ENCODE measurements around the gene MMAB. TPM values are rescaled to one million over a fixed set of nuclear protein-coding genes. Genes with fewer than 3 reads are reported as not detected.
A peak's percentile ranks its signal among the peaks of the same experiment; 100 is the strongest.
"Not testable (repeated sequence)": the region's sequence is repeated elsewhere in the genome, so short reads cannot be mapped to it uniquely, and the experiment has no call there.

Gene MMAB
- total RNA-seq, 1 experiment from 2014 or later = 40.1 TPM

DNA sequence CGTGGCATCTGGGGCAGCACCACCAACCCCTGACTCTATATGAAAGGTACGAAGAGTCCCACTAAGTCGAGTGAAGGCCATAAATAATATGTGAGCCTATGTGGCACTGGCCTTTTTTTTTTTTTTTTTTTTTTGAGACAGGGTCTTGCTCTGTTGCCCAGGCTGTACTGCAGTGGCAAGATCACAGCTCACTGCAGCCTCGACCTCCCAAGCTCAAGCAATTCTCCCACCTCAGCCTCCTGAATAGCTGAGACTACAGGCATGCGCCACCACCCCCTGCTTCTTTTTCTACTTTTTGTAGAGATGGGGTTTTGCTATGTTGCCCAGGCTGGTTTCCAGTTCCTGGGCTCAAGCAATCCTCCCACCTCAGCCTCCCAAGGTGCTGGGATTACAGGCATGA lies 28.8 kb upstream of the MMAB start:
- not testable (repeated sequence) for DNase-seq (ENCODE audit: low read depth)

DNA sequence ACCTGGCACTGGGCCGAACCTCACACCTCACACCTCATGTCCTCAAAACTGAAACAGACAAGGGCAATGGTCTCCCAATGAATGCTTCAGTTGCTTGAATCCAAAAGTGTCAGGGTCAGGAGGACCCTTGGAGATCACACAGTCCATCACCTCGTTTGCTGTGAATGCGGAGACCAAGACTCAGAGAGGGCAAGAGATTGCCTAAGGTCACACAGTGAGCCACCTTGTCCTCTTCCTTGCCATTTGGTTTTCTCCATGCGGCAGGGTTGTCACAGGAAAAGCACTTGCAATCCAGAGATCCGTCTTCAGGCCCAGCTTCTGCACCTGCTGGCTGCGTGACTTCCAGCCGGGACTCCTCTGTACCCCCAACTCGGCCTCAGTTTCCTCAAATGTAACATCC lies 28.3 kb upstream of the MMAB start:
- DNase-seq (ENCODE audit: low read depth) = no peak

DNA sequence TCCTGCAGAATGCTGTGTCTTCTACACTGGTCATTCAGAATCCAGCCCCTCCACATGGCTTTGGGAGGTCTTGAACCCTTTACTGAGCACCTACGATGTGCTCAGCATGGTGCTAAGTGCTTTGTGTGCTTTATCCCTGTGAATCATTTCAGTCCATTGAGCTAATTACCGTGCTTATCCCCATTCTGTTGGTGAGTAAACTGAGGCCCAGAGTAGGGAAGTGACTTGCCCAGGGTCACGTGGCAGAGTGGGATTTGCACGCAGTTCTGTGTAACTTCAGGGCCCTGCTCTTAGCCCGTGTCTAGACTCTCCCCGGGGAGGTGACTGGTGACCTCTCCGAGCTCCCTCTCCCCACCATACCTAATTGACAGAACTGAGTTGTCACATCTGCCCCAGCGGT lies 27.7 kb upstream of the MMAB start:
- DNase-seq (ENCODE audit: low read depth) = no peak

DNA sequence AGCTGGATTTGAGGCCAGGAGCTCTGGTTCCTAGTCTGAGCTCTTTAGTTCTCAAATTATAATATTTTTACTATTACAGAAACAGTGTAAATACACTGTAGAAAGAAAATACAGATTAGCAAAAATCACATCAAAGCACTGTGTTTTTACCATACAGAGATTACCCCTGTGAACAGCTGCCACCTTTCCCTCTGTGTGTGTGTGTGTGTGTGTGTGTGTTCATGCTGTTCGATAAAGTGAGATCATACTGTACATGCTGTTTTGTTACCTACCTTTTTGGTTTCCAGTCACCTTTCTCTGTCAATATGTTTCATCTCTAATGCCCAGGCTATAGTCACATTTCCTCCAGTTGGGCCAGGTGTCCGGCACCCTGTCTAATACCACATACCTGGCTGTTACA lies 27.2 kb upstream of the MMAB start:
- DNase-seq (ENCODE audit: low read depth) = no peak

DNA sequence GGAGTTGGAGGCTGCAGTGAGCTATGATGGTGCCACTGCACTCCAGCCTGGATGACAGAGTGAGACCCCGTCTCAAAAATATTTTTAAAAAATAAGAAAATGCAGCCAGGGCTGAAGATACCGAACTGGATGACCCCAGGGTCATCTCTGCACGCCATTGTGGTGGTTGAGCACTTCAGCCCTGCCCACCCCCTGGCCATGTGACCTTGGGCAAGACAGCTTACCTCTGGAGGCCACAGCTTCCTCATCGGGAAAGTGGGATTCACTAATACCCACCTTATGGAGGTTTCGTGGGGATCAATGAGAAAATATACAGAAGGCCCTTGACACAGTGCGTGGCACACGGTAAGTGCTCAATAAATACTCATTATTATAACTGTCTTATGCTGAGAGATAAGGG lies 25.8 kb upstream of the MMAB start:
- DNase-seq (ENCODE audit: low read depth) = no peak

DNA sequence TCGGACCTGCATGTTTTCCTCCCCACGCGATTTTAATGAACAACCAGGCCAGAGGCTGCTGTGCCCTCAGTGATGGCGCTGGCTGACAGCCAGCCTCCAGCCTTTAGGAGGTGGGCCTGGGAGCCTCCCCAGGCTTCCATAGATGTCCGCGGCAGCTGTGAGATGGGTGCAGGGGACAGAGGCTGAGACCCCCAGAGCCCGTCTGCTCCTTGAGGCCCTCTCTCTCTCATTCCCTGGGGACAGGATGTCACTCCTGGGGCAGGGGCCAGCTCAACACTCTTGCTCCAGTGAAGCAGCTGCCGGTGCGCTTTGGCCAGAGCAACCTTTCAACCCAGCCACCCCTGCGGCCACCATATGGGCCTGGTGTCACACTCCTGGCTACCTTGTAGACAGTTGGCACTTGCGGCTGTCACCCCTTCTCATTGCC lies 25.1 kb upstream of the MMAB start:
- no peak for DNase-seq (ENCODE audit: low read depth)

DNA sequence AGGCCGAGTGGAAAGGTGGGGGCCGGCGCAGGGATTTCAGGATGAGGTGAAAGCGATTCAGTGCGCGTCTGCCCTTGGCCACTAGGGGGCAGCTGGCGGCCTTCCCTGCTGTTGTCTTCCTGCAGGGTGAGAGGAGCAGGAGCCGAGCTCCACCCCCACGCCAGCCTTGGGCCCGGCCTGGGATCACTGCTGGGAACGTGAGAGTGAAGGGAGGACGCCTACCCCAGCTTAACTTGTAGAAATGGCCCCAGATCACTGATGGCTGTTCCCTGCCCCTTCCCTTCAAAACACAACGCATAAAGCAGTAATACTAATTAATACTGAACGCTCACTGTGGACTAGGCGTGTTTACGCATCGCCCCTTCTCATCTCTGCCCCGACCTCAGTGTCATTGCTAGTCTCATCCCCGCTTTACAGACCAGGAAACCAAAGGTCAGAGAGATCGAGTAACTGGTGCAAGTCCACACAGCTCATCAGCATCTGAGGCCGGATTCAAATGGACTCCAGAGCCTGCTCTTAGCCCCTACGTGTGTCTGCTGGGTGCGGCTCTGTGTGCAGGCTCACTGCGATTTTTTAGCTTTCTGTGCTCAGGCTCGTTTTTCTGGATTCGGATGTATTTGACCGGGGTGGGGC lies 24.6 kb upstream of the MMAB start:
- DNase-seq (ENCODE audit: low read depth) = peak; percentile 74

DNA sequence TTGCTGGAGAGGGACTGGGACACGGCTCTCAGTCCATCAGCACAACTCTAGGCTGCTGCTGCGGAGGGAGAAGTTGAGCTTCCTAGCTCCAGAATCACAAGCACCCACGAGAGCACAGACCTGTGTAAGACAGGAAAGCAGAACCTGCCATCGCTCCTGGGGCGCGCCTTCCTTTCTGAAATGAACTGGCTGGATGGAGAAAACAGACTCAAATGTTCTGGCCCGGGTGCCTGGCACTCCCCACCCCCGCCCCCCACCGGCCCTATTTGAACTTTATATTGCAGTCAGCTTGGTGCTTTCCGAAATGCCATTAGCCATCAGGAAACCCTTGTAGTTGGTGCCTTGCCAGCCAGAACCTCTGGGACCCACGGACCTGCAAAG lies 24.1 kb upstream of the MMAB start:
- DNase-seq (ENCODE audit: low read depth) = no peak

DNA sequence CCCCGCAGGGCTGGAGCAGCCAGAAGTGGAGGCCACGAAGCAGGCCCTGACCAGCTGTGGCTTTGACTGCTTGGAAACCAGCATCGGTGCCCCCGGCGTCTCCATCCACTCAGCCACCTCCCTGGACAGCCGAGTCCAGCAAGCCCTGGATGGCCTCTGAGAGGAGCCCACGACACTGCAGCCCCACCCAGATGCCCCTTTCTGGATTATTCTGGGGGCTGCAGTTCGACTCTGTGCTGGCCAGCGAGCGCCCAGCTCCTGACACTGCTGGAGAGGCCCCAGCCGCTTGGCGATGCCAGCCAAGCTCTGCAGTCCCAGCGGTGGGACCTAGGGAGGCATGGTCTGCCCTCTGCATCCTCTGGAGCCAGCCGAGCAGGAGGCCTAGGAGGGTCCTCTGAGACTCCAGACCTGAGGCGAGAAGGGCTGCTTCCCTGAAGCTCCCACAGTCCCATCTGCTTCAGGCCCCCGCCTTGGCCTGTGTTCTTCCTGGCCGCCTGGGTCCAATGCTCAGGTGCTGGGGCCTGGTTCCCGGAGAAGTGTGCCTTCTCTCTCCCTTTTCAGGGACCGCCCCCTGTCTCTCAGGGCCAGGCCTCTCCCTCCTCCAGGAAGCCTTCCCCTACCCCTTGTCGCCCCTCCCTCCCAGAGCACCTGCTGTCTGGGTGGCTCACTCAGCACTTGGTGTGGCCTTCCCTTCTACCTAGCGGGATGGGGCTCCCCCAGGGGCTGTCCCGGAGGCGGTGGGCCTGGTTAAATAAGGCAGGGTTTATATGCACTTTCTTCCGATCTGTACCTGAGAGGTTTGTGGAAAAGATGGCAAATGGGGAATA lies 23.3 kb upstream of the MMAB start:
- no peak for DNase-seq (ENCODE audit: low read depth)

DNA sequence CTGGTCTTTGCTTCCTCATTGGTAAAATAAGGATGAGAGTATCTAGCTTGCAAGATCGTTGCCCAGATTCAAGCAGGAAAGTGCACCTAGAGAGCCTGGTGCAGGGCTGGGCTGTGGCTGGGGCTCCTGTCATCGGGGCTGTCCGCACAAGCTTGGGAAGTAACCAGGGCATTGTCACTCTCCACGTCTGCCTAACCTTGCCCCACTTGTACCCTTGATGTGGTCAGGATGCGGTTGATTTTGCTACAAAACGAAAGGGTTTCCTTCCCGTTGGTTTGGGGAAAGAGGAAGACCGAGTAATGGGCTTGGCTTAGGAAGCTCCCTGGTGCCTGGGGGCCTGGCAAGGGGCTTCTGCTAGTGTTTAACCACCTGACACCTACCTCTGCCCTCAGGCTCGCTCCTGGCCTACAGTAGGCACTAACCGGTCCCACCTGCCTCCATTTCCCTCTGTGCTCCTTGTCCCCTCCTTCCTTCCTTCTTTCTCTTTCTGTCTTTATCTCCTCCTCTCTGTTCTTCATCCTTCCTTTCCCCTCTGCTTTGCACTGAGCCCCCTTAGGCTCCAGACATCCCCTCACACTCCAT lies 22.1 kb upstream of the MMAB start:
- DNase-seq (ENCODE audit: low read depth) = no peak

DNA sequence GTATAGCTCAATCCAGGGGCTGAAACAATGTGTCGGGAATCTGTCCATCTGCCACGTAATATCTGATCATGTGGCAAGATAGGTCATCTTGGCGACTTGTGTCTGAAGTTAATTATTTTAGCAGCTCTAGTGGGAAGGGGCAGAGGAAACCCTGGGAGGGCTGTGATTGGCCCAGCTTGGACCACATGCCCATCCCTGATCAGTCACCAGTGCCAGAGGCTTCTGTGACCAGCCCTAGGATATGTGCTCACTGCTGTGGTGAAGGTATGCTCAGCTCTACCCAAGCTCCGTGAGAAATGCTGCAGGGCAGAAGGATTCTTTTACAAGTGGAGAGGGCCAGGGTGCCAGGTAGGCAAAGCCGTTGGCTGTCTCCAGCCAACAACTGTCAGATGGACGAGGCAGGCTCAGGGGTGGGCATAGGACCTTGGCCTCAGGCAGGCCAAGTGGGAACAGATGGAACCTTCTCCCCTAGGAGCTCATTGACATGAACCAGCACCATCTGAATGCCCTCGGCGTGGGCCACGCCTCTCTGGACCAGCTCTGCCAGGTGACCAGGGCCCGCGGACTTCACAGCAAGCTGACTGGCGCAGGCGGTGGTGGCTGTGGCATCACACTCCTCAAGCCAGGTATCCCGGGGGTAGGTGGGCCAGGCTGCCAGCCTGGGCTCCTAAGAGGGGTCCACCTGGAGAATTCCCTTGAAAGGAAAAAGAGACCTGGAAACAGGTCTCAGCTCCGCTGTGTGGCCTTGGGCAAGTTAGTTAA lies 21.4 kb upstream of the MMAB start:
- DNase-seq (ENCODE audit: low read depth) = no peak

DNA sequence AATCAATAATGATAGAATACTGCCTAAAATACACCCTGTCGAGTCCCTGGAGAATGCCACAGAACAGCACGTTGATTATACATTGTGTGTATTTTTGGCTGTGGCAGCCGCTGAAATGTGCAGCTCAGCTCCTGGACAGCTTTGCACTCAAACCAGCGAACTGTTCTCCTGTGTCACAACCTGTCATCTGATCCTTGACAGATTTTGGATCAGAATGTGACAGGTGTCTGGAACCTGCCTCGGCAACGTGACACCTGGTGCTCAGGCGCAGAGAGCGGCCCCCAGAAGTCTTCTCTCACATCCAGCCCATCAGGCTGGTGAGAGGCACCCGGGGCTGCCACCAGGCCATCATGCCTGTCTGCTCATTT lies 19.6 kb upstream of the MMAB start:
- no peak for DNase-seq (ENCODE audit: low read depth)

DNA sequence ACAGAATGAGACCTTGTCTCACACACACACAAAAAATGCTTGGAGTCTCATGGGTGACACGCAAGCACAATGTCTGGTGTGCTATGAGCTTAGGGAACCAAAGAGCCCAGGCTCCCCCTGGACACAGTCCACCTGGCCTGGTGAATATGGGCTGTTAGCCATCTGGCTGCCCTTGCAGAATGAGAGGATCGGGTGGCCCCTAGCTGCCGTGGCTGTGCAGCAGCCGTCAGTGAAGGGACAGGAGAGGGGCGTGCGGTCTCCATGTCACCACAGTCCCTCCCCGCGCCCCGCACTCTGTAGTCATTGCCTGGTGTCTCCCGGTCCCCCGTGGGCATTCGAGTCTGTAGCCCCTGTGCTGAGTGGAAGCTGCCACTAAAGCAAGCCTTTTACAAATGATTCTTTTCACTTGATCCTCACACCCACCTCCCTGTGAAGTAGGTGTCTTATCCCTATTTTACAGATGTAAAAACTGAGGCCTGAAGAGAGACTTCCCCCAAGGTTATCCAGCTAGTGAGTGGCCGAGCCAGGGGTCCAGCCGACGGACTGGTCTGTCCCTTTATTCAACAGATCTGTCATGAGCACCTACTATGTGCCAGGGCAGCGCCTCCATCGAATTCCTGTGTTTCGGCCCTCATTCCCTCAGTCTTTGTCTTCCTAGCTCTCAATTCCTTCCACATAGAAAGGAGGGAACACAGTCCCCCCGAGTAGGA lies 19.0 kb upstream of the MMAB start:
- DNase-seq (ENCODE audit: low read depth) = no peak

DNA sequence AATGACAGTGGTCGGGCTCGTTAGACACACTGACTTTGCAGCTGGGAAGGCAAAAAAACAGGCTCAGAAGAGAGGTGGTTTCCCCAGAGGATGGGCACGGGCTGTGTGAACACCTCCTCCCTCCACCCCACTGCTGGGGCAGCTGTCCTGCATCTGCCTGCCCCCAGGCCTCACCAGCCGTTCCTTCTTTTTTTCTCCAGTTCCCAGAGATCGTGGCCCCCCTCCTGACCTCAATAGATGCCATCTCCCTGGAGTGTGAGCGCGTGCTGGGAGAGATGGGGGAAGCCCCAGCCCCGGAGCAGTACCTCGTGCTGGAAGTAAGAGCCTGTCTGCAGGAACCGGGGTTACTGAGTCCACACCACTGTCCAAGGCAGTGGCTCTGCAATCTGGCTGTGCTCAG lies 17.7 kb upstream of the MMAB start:
- no peak for DNase-seq (ENCODE audit: low read depth)

DNA sequence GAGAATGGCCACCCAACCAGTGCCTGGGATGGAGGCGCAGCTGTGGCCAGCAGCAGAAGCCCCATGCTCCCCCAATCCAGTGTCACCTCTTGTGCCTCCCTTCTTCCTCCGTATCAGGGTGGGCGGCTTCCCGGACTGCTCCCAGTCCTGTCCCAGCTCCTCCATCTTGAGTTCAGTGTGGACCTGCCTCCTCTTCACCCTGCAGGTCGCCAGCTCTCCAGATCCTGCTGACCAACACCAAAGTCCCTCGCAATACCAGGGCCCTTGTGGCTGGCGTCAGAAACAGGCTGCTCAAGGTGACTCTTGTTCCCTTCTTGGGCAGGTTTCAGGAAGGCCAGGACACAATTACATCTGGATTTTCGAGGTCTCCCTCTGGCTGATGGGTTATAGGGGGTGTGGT lies 17.3 kb upstream of the MMAB start:
- no peak for DNase-seq (ENCODE audit: low read depth)

DNA sequence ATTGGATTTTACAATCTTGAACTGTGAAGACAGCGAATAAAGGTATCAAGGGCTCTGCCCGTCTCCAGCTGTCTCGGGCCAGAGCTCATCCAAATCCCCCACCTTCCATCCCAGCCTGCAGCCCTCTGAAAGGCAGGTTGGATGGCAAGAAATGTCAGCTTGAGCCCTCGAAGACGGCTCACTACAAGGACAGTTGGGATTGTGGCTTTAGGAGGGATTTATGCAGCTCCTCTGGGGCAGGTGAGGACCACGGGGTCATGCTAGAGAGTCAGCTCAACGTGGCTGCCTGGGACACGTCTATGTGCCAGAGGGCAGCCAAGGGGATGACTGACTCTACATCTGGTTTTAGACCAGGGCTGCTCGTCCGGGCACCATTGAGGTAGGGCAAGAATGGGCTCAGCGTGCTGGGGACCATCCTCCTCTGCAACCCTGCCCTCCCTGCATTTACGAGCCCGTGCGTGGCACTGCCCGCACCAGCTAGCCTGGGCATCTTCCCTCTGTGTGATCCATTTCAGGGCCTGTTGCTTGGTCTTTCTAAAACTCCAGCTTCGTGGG lies 16.5 kb upstream of the MMAB start:
- DNase-seq (ENCODE audit: low read depth) = no peak

DNA sequence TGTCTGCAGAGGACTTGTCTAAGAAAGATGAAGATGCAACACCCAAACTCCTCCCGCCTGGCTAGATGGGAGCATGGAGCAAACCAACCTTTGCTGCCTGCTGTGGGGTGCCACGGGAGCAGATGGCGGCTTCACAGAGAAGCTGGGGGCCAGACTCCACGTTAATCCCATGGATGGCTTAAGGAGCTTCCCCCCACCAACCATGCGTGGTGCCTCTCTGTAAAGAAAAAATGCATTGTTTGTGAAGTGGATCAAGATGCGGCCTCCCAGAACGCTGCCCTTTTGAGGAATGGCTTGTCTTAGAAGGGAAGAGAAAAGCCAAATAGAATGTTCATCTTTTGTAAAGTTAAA lies 15.9 kb upstream of the MMAB start:
- DNase-seq (ENCODE audit: low read depth) = no peak

DNA sequence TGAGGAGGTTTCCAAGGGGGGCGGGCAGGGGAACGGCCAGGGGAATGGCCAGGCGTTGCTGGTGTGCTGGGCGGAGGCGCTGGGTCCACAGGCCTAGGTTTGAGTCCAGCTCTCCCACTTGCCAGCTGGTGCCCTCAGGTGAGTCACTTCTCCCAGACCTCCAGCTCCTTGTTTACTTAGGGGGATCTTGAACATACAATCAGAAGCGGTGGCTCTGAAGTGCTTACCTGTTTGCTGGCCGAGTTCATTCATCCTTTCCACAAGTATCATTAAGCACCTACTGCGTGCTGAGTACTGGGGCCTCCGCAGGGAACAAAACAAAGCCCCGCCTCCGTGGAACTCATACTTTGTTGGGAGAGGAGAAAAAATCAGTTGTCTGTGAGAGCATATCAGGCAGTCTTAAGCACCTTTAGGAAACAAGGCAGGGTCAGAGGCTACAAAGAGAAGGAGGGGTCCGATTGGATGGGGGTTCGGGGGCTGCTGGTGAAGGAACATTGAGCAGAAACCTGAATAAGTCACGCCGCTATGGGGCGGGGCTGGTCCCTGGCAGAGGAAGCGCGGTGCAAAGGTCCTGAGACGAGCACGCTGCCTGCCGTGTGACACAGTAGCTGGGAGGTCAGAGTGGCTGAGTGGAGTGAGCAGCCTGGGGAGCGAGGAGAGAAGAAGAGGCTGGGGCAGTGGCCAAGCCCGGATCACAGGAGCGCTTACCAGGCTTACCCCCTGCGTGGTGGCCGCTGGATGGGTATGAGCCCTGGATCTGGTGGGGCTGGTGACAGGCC lies 15.3 kb upstream of the MMAB start:
- no peak for DNase-seq (ENCODE audit: low read depth)

DNA sequence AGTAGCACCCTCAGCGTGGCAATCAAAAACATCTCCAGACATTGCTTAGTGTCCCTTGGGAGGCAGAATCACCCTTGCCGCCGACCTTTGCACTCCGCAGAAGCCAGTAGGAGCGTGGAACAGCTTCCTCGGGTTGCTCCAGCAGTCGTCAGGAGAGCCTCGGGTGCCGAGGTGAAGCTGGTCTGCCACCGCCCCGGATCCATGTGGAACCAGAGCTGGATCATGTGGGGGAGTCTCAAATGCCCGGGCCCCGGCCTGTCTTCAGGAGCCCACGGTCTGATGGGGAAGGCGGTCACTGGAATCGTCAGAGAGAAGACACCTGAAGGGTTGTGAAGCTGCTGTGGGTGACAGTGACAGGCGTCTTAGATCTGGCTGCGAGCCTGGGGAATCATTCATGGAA lies 14.6 kb upstream of the MMAB start:
- no peak for DNase-seq (ENCODE audit: low read depth)

DNA sequence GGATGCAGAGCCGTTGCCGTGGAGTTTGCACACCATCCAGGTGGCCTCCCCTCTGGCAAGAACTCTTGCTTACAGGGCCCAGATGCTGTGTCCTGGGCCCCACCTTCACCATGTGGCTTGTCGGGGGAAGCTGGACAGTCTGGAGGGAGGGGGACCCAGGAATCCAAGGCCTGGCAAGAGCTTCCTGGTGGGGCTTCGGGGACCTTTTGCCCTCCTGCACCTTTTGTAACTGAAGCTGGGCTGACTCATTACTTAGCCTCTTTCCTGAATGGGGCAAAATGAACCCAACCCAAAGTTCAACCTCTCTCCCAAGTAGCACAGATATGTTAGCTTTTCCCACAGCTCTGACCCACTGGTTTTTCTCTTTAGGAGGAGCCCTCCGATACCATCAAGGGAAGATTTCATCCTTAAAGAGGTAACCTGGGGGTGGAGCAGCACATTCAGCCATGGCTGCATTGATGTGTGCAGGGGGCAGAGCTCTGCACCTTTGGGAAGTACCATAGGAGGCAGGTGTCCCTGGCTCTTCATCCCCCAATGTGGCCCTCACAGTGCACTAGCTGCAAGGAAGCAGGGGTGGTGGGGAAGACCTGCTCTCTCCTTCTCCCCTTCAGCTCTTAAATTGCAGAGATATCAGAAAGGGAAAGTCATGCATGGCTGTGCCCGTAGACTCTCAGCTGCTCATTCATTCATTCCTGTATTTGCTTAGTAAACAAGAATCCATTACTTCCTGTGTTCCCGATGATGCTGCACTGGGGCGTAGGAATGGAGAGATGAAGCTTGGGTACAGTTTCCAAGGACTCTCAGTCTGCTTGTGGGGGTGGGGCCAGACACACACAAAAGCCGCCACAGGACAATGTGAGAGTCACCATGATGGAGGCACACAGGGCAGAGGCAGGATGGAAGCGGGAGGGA lies 13.3 kb upstream of the MMAB start:
- no peak for DNase-seq (ENCODE audit: low read depth)
